ENCODE results near the gene EFNB2. TPM values are rescaled to one million over a fixed set of nuclear protein-coding genes. Genes with fewer than 3 reads are reported as not detected.

The EFNB2 gene
- total RNA-seq, 4 donors from 2014 or later: 17.1 to 45.4 (median 28.3) TPM

- no peak for TF ChIP-seq POLR2A (IDR thresholded peaks at IDR 0.05)
- TF ChIP-seq EP300 (IDR thresholded peaks at IDR 0.05): no peak
- TF ChIP-seq, protein P1, sequence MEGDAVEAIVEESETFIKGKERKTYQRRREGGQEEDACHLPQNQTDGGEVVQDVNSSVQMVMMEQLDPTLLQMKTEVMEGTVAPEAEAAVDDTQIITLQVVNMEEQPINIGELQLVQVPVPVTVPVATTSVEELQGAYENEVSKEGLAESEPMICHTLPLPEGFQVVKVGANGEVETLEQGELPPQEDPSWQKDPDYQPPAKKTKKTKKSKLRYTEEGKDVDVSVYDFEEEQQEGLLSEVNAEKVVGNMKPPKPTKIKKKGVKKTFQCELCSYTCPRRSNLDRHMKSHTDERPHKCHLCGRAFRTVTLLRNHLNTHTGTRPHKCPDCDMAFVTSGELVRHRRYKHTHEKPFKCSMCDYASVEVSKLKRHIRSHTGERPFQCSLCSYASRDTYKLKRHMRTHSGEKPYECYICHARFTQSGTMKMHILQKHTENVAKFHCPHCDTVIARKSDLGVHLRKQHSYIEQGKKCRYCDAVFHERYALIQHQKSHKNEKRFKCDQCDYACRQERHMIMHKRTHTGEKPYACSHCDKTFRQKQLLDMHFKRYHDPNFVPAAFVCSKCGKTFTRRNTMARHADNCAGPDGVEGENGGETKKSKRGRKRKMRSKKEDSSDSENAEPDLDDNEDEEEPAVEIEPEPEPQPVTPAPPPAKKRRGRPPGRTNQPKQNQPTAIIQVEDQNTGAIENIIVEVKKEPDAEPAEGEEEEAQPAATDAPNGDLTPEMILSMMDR (IDR thresholded peaks at IDR 0.05): no peak
- no peak for TF ChIP-seq POLR2AphosphoS5 (IDR thresholded peaks at IDR 0.05)
- WGBS: 61% methylated on average over 6 of the region's 6 CpGs
Measured at GRCh38 chr13:106496072-106496997, 39.1 kb downstream of the EFNB2 start.

DNA sequence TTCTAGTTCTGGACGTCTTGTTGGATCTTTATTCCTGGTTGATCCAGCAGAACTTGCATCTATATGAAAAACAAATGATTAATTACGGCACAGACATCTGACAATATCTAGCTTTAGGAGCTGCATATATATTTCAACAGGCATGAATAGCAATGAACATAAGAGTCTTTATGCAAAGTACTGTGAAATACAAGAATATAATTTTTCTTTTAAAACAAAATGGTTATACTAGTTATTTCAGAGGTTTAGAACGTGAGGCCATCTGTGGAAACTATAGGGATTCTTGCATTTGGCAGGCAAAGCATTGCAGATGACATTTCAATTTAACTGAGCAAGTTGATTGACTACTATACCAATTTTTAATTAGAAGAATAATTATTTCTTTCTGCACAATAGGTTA lies 40.5 kb downstream of the EFNB2 start:
- TF ChIP-seq EP300 (IDR thresholded peaks at IDR 0.05): no peak
- TF ChIP-seq, protein P1 (IDR thresholded peaks at IDR 0.05): no peak
- TF ChIP-seq POLR2AphosphoS5 (IDR thresholded peaks at IDR 0.05): no peak
- TF ChIP-seq POLR2A (IDR thresholded peaks at IDR 0.05): no peak
- H3K36me3 ChIP-seq: peaks cover 38% of the 10 kb centered on the region
- 90% methylated on average over 3 of the region's 3 CpGs for WGBS
- no peak for DNase-seq (ENCODE audit: low spot score in 2 of 2)
- peaks cover 11% of the 10 kb centered on the region for H3K4me1 ChIP-seq
- H3K4me3 ChIP-seq: no peak overlapping the region
- no peaks in the 10 kb centered on the region for H3K27me3 ChIP-seq
- H3K9me3 ChIP-seq: no peaks in the 10 kb centered on the region
- no peak overlapping the region for H3K27ac ChIP-seq

More at GRCh38 chr13:106496072-106496997, 39.1 kb downstream of the EFNB2 start:
- Histone ChIP-seq H3K27ac (peak overlapping the region; percentile 27), H3K36me3 (peaks cover 34% of the 10 kb centered on the region), H3K4me3 (no peak overlapping the region), H3K4me1 (peaks cover 14% of the 10 kb centered on the region), H3K27me3 (no peaks in the 10 kb centered on the region), H3K9me3 (no peaks in the 10 kb centered on the region)
- no peak for DNase-seq (ENCODE audit: low spot score in 2 of 2)

GRCh38 chr13:106494506-106494905 lies 41.0 kb downstream of the EFNB2 start:
- no peak for TF ChIP-seq POLR2A (IDR thresholded peaks at IDR 0.05)
- TF ChIP-seq, protein P1 (IDR thresholded peaks at IDR 0.05): no peak
- no peak for TF ChIP-seq EP300 (IDR thresholded peaks at IDR 0.05)
- no peak for TF ChIP-seq POLR2AphosphoS5 (IDR thresholded peaks at IDR 0.05)
- Histone ChIP-seq H3K4me1 (peaks cover 11% of the 10 kb centered on the region), H3K27me3 (no peaks in the 10 kb centered on the region)

GRCh38 chr13:106493533-106494220 lies 41.8 kb downstream of the EFNB2 start:
- no peak for DNase-seq (ENCODE audit: low spot score in 2 of 2)
- Histone ChIP-seq H3K36me3 (peaks cover 38% of the 10 kb centered on the region), H3K27ac (no peak overlapping the region), H3K27me3 (no peaks in the 10 kb centered on the region), H3K9me3 (no peaks in the 10 kb centered on the region), H3K4me1 (peaks cover 7% of the 10 kb centered on the region), H3K4me3 (no peak overlapping the region)
- 78% methylated on average over 17 of the region's 17 CpGs for WGBS
- TF ChIP-seq EP300 (IDR thresholded peaks at IDR 0.05) (no peak), POLR2A (IDR thresholded peaks at IDR 0.05) (no peak), POLR2AphosphoS5 (IDR thresholded peaks at IDR 0.05) (no peak)
- TF ChIP-seq, protein P1 (IDR thresholded peaks at IDR 0.05): no peak

More at GRCh38 chr13:106494506-106494905, 41.0 kb downstream of the EFNB2 start:
- Histone ChIP-seq H3K9me3 (no peaks in the 10 kb centered on the region), H3K27ac (no peak overlapping the region), H3K4me3 (no peak overlapping the region), H3K36me3 (peaks cover 38% of the 10 kb centered on the region)
- no peak for DNase-seq (ENCODE audit: low spot score in 2 of 2)
